Body of pancreas (tissue), 4 donors: Measurements from ENCODE around the gene ELP6.

ENCODE experiments used
- POLR2A ChIP-seq, 3 donors: fragments of 450-650 bp; IDR thresholded peaks; one replicate each; pipeline ENCODE4 v1.6.1; 2016; ENCODE audit warnings: antibody characterized with exemption in 3 of 3, mild to moderate bottlenecking in 2 of 3
- TF ChIP-seq, protein P1 (sequence below), 7 experiments: fragments of 450-650 bp in 4 of 7; fragments of 200-600 bp in 3 of 7; sonication (generic) in 3 of 7; IDR thresholded peaks; one replicate each; pipeline ENCODE4 v1.5.1; 2016 to 2019; ENCODE audit warnings: antibody characterized with exemption in 7 of 7

- TF ChIP-seq, protein P1, sequence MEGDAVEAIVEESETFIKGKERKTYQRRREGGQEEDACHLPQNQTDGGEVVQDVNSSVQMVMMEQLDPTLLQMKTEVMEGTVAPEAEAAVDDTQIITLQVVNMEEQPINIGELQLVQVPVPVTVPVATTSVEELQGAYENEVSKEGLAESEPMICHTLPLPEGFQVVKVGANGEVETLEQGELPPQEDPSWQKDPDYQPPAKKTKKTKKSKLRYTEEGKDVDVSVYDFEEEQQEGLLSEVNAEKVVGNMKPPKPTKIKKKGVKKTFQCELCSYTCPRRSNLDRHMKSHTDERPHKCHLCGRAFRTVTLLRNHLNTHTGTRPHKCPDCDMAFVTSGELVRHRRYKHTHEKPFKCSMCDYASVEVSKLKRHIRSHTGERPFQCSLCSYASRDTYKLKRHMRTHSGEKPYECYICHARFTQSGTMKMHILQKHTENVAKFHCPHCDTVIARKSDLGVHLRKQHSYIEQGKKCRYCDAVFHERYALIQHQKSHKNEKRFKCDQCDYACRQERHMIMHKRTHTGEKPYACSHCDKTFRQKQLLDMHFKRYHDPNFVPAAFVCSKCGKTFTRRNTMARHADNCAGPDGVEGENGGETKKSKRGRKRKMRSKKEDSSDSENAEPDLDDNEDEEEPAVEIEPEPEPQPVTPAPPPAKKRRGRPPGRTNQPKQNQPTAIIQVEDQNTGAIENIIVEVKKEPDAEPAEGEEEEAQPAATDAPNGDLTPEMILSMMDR (IDR thresholded peaks at IDR 0.05) = no peak
- no peak for TF ChIP-seq POLR2A (IDR thresholded peaks at IDR 0.05)
Observed at GRCh38 chr3:47478022-47478421, 35.5 kb downstream of the ELP6 start.
